ENCODE data around the gene BCAP31. TPM values are rescaled to one million over a fixed set of nuclear protein-coding genes. Genes with fewer than 3 reads are reported as not detected.
"Not testable (repeated sequence)": the region's sequence is repeated elsewhere in the genome, so short reads cannot be mapped to it uniquely, and the experiment has no call there.

BCAP31 gene
- total and polyA plus RNA-seq, 9 donors = 53.7 to 195 (median 135) TPM

GRCh38 chrX:153692003-153692402 is 32.2 kb downstream of the BCAP31 start:
- H3K4me1 ChIP-seq (ENCODE audit: insufficient read depth) = no peaks in the 10 kb centered on the region
- DNase-seq = no peak
- TF ChIP-seq EP300 (IDR thresholded peaks at IDR 0.05) (no peak), POLR2A (IDR thresholded peaks at IDR 0.05) (no peak), CTCF (IDR thresholded peaks at IDR 0.05) (no peak)
- H3K36me3 ChIP-seq = no peaks in the 10 kb centered on the region
- no peaks in the 10 kb centered on the region for H3K9me3 ChIP-seq
- no peak overlapping the region for H3K27ac ChIP-seq
- intact Hi-C loops (cut with DNase I) = no loop called here
- H3K27me3 ChIP-seq = no peaks in the 10 kb centered on the region
- H3K4me3 ChIP-seq = no peak overlapping the region
- WGBS, 3 donors = 61 to 79% (median 69%) methylated on average over 3 to 4 of the region's 4 CpGs

GRCh38 chrX:153691032-153691827 is 33.0 kb downstream of the BCAP31 start:
- H3K27me3 ChIP-seq; intact Hi-C loops (cut with DNase I); H3K4me3 ChIP-seq; H3K9me3 ChIP-seq; H3K27ac ChIP-seq; H3K4me1 ChIP-seq (ENCODE audit: insufficient read depth); H3K36me3 ChIP-seq; DNase-seq: not testable (repeated sequence)
- 84 to 86% (median 84%) methylated on average over 19 to 21 of the region's 21 CpGs for WGBS, 3 donors

- Histone ChIP-seq H3K4me3 (no peak overlapping the region), H3K27ac (no peak overlapping the region)
Observed at GRCh38 chrX:153690466-153690865, 33.7 kb downstream of the BCAP31 start.

GRCh38 chrX:153689654-153690465 is 34.3 kb downstream of the BCAP31 start:
- WGBS, 3 donors = 84 to 90% (median 89%) methylated on average over 19 of the region's 19 CpGs
- H3K9me3 ChIP-seq = no peaks in the 10 kb centered on the region
- no peaks in the 10 kb centered on the region for H3K4me1 ChIP-seq (ENCODE audit: insufficient read depth)
- DNase-seq = peak in 1 of 5 donors; percentile 30
- no peak for TF ChIP-seq POLR2A (IDR thresholded peaks at IDR 0.05)
- TF ChIP-seq EP300 (IDR thresholded peaks at IDR 0.05) = no peak
- TF ChIP-seq CTCF (IDR thresholded peaks at IDR 0.05) = no peak
- no peaks in the 10 kb centered on the region for H3K36me3 ChIP-seq
- intact Hi-C loops (cut with DNase I) = no loop called here
- H3K27me3 ChIP-seq = no peaks in the 10 kb centered on the region
- no peak overlapping the region for H3K27ac ChIP-seq
- H3K4me3 ChIP-seq = no peak overlapping the region

More at GRCh38 chrX:153690466-153690865, 33.7 kb downstream of the BCAP31 start:
- Histone ChIP-seq H3K4me1 (ENCODE audit: insufficient read depth) (no peaks in the 10 kb centered on the region), H3K27me3 (no peaks in the 10 kb centered on the region), H3K9me3 (no peaks in the 10 kb centered on the region), H3K36me3 (no peaks in the 10 kb centered on the region)
- 86 to 92% (median 88%) methylated on average over 14 of the region's 14 CpGs for WGBS, 3 donors
- intact Hi-C loops (cut with DNase I) = no loop called here
- no peak for TF ChIP-seq CTCF (IDR thresholded peaks at IDR 0.05)
- no peak for TF ChIP-seq POLR2A (IDR thresholded peaks at IDR 0.05)
- TF ChIP-seq EP300 (IDR thresholded peaks at IDR 0.05) = no peak
- no peak for DNase-seq

Measured in ovary (tissue), 9 donors.